Neural crest cell (in vitro differentiated cells): ENCODE results near the gene CERCAM. TPM values are rescaled to one million over a fixed set of nuclear protein-coding genes. Genes with fewer than 3 reads are reported as not detected.

Experiments used
- DNase-seq: peaks from one replicate; pipeline ENCODE4 v3.0.0; 2021; ENCODE audit warnings: low read depth, mixed read lengths, low spot score
- H3K27ac Mint-ChIP-seq: one replicate; pipeline ENCODE4 v1.8.0; 2021; ENCODE audit warnings: mild to moderate bottlenecking, mixed read lengths; ENCODE audit not compliant: unreplicated experiment
- H3K27me3 Mint-ChIP-seq: 2 replicates; pipeline ENCODE4 v1.8.0; 2021; ENCODE audit warnings: low read depth, mild to moderate bottlenecking, mixed read lengths
- H3K36me3 Mint-ChIP-seq: 2 replicates; pipeline ENCODE4 v1.8.0; 2021; ENCODE audit warnings: low read depth, mild to moderate bottlenecking, mixed read lengths
- H3K4me1 Mint-ChIP-seq: 2 replicates; pipeline ENCODE4 v1.8.0; 2021; ENCODE audit warnings: mixed read lengths
- H3K4me3 Mint-ChIP-seq: one replicate; pipeline ENCODE4 v1.8.0; 2021; ENCODE audit warnings: mild to moderate bottlenecking, mixed read lengths
- H3K9me3 Mint-ChIP-seq: 2 replicates; pipeline ENCODE4 v1.8.0; 2021; ENCODE audit warnings: mixed read lengths
- CTCF ChIP-seq: fragments of 200-600 bp; sonication (generic); conservative IDR thresholded peaks from 2 replicates; pipeline ENCODE4 v1.5.0; 2021; ENCODE audit warnings: antibody characterized with exemption, mild to moderate bottlenecking
- total RNA-seq: library from RNA; stranded (reverse); gene quantifications from 2 replicates; pipeline ENCODE4 v1.2.1, GENCODE V29; 2021

Gene CERCAM
- total RNA-seq, 1 donor from 2014 or later, result 56.4 TPM

GRCh38 chr9:128375865-128376264 lies 44.8 kb upstream of the CERCAM start:
- Mint-ChIP-seq H3K27ac (no peak overlapping the region), H3K36me3 (peaks cover 4% of the 10 kb centered on the region)

GRCh38 chr9:128382261-128382660 lies 38.4 kb upstream of the CERCAM start:
- peaks cover 64% of the 10 kb centered on the region for H3K4me1 Mint-ChIP-seq
- peaks cover 25% of the 10 kb centered on the region for H3K27me3 Mint-ChIP-seq
- H3K9me3 Mint-ChIP-seq, result no peaks in the 10 kb centered on the region
- no peak for TF ChIP-seq CTCF
- H3K27ac Mint-ChIP-seq, result peak overlapping the region; percentile 97
- H3K36me3 Mint-ChIP-seq, result peaks cover 15% of the 10 kb centered on the region
- no peak for DNase-seq
- H3K4me3 Mint-ChIP-seq, result peak overlapping the region; percentile 94

More at GRCh38 chr9:128375865-128376264, 44.8 kb upstream of the CERCAM start:
- Mint-ChIP-seq H3K4me3 (peak overlapping the region; percentile 65), H3K9me3 (no peaks in the 10 kb centered on the region), H3K27me3 (no peaks in the 10 kb centered on the region), H3K4me1 (peaks cover 31% of the 10 kb centered on the region)
- TF ChIP-seq CTCF, result no peak
- DNase-seq, result no peak

- H3K27me3 Mint-ChIP-seq, result peaks cover 33% of the 10 kb centered on the region
- peak overlapping the region; percentile 94 for H3K4me3 Mint-ChIP-seq
- peaks cover 21% of the 10 kb centered on the region for H3K36me3 Mint-ChIP-seq
- H3K9me3 Mint-ChIP-seq, result no peaks in the 10 kb centered on the region
- TF ChIP-seq CTCF, result no peak
- H3K27ac Mint-ChIP-seq, result peak overlapping the region; percentile 97
- H3K4me1 Mint-ChIP-seq, result peaks cover 73% of the 10 kb centered on the region
- peak; percentile 42 for DNase-seq
Observed at GRCh38 chr9:128383007-128383753, 37.5 kb upstream of the CERCAM start.

GRCh38 chr9:128383791-128384190 lies 36.9 kb upstream of the CERCAM start:
- TF ChIP-seq CTCF, result no peak
- no peak for DNase-seq
- peaks cover 77% of the 10 kb centered on the region for H3K4me1 Mint-ChIP-seq
- H3K4me3 Mint-ChIP-seq, result peak overlapping the region; percentile 94
- no peaks in the 10 kb centered on the region for H3K9me3 Mint-ChIP-seq
- peak overlapping the region; percentile 97 for H3K27ac Mint-ChIP-seq
- peaks cover 35% of the 10 kb centered on the region for H3K27me3 Mint-ChIP-seq
- H3K36me3 Mint-ChIP-seq, result peaks cover 19% of the 10 kb centered on the region

- Mint-ChIP-seq H3K4me3 (peak overlapping the region; percentile 94), H3K27me3 (peaks cover 43% of the 10 kb centered on the region), H3K9me3 (no peaks in the 10 kb centered on the region), H3K27ac (peak overlapping the region; percentile 84), H3K36me3 (peaks cover 25% of the 10 kb centered on the region), H3K4me1 (peaks cover 85% of the 10 kb centered on the region)
- TF ChIP-seq CTCF, result no peak
- no peak for DNase-seq
Observed at GRCh38 chr9:128384801-128385495, 35.7 kb upstream of the CERCAM start.
